ENCODE results near the gene RTP3. TPM values are rescaled to one million over a fixed set of nuclear protein-coding genes. Genes with fewer than 3 reads are reported as not detected.

RTP3 gene
- 0.04 TPM in 1 of 2 replicates, not detected in the other for polyA plus RNA-seq (2013)

GRCh38 chr3:46497556-46498265 is at the start of gene RTP3:
Gene RTP3, plus strand, starts transcription at chr3:46497976. Its CDS starts 87 bp downstream, at chr3:46498063.
- H4K12ac ChIP-seq (ENCODE audit: low read depth, low read length): no peak within 1 kb of the TSS
- H2BK12ac ChIP-seq (ENCODE audit: low read length): peak within 1 kb of the TSS; percentile 12
- H3K9me3 ChIP-seq (ENCODE audit: insufficient read depth, low read depth, low read length): no peaks in the 10 kb centered on the region
- no peaks in the 10 kb centered on the region for H3K27me3 ChIP-seq (ENCODE audit: insufficient read depth, low read length)
- no peak within 1 kb of the TSS for H3K23ac ChIP-seq (ENCODE audit: low read length)
- no peak within 1 kb of the TSS for H3K4ac ChIP-seq (ENCODE audit: low read depth, low read length)
- no CpG with 5 or more reads among the region's 9 CpGs for WGBS (ENCODE audit: extremely low coverage, insufficient coverage, insufficient read length)
- H3K79me1 ChIP-seq (ENCODE audit: low read length): peaks cover 8% of the 10 kb centered on the region
- no peak within 1 kb of the TSS for H2BK5ac ChIP-seq (ENCODE audit: low read depth, low read length, poor library complexity)
- H3K4me3 ChIP-seq (ENCODE audit: low read depth, low read length): no peak within 1 kb of the TSS
- no peak within 1 kb of the TSS for H3K4me2 ChIP-seq (ENCODE audit: low read length)
- peaks cover 6 to 13% of the 10 kb centered on the region in 2 experiments for H3K4me1 ChIP-seq (ENCODE audit: control insufficient read depth in 1 of 2, insufficient read depth in 2 of 2, low read length in 2 of 2)
- peak within 1 kb of the TSS; percentile 56 for H2AK5ac ChIP-seq (ENCODE audit: low read length)
- H3K27ac ChIP-seq (ENCODE audit: low read depth, low read length): no peak within 1 kb of the TSS
- no peak within 1 kb of the TSS for H2AFZ ChIP-seq (ENCODE audit: insufficient read depth, low read length, poor library complexity)
- H3K9ac ChIP-seq (ENCODE audit: low read length): no peak within 1 kb of the TSS
- H4K8ac ChIP-seq (ENCODE audit: low read depth, low read length): no peak within 1 kb of the TSS
- no peak for DNase-seq
- no peaks in the 10 kb centered on the region for H3K79me2 ChIP-seq (ENCODE audit: control insufficient read depth, insufficient read depth, low read length, poor library complexity)
- H3K18ac ChIP-seq (ENCODE audit: low read length): peak within 1 kb of the TSS; percentile 4
- H3K14ac ChIP-seq (ENCODE audit: low read length): peak within 1 kb of the TSS; percentile 21
- H2BK120ac ChIP-seq (ENCODE audit: insufficient read depth, low read length, poor library complexity): no peak within 1 kb of the TSS
- no peaks in the 10 kb centered on the region for H3K36me3 ChIP-seq (ENCODE audit: control insufficient read depth in 1 of 2, insufficient read depth in 2 of 2, low read length in 2 of 2)
- peak within 1 kb of the TSS; percentile 69 for H4K91ac ChIP-seq (ENCODE audit: low read depth, low read length)

GRCh38 chr3:46448721-46449120 is 49.1 kb upstream of the RTP3 start:
- Histone ChIP-seq H3K27ac (ENCODE audit: low read depth, low read length) (no peak overlapping the region), H3K79me1 (ENCODE audit: low read length) (no peaks in the 10 kb centered on the region), H3K4me1 (ENCODE audit: control insufficient read depth in 1 of 2, insufficient read depth in 2 of 2, low read length in 2 of 2) (peaks cover 4 to 5% of the 10 kb centered on the region in 2 experiments), H3K9ac (ENCODE audit: low read length) (no peak overlapping the region), H3K27me3 (ENCODE audit: insufficient read depth, low read length) (no peaks in the 10 kb centered on the region), H2AFZ (ENCODE audit: insufficient read depth, low read length, poor library complexity) (no peak overlapping the region), H3K18ac (ENCODE audit: low read length) (no peak overlapping the region), H4K91ac (ENCODE audit: low read depth, low read length) (no peak overlapping the region), H2AK5ac (ENCODE audit: low read length) (no peak overlapping the region), H3K4ac (ENCODE audit: low read depth, low read length) (no peak overlapping the region), H3K23ac (ENCODE audit: low read length) (no peak overlapping the region), H4K8ac (ENCODE audit: low read depth, low read length) (no peak overlapping the region), H2BK12ac (ENCODE audit: low read length) (no peak overlapping the region), H2BK120ac (ENCODE audit: insufficient read depth, low read length, poor library complexity) (no peak overlapping the region), H4K12ac (ENCODE audit: low read depth, low read length) (no peak overlapping the region), H3K9me3 (ENCODE audit: insufficient read depth, low read depth, low read length) (peaks cover 2% of the 10 kb centered on the region), H3K79me2 (ENCODE audit: control insufficient read depth, insufficient read depth, low read length, poor library complexity) (no peaks in the 10 kb centered on the region), H3K4me2 (ENCODE audit: low read length) (no peak overlapping the region), H3K4me3 (ENCODE audit: low read depth, low read length) (no peak overlapping the region), H3K36me3 (ENCODE audit: control insufficient read depth in 1 of 2, insufficient read depth in 2 of 2, low read length in 2 of 2) (no peaks in the 10 kb centered on the region), H3K14ac (ENCODE audit: low read length) (no peak overlapping the region), H2BK5ac (ENCODE audit: low read depth, low read length, poor library complexity) (no peak overlapping the region)
- no peak for DNase-seq
- no CpG with 5 or more reads among the region's 17 CpGs for WGBS (ENCODE audit: extremely low coverage, insufficient coverage, insufficient read length)

GRCh38 chr3:46449755-46450552 is 47.8 kb upstream of the RTP3 start:
- Histone ChIP-seq H3K23ac (ENCODE audit: low read length) (no peak overlapping the region), H3K4me2 (ENCODE audit: low read length) (no peak overlapping the region), H3K14ac (ENCODE audit: low read length) (no peak overlapping the region), H3K27ac (ENCODE audit: low read depth, low read length) (no peak overlapping the region), H2AFZ (ENCODE audit: insufficient read depth, low read length, poor library complexity) (no peak overlapping the region), H3K27me3 (ENCODE audit: insufficient read depth, low read length) (no peaks in the 10 kb centered on the region), H2BK5ac (ENCODE audit: low read depth, low read length, poor library complexity) (no peak overlapping the region), H2AK5ac (ENCODE audit: low read length) (no peak overlapping the region), H2BK12ac (ENCODE audit: low read length) (no peak overlapping the region), H4K91ac (ENCODE audit: low read depth, low read length) (no peak overlapping the region), H3K79me2 (ENCODE audit: control insufficient read depth, insufficient read depth, low read length, poor library complexity) (no peaks in the 10 kb centered on the region), H3K18ac (ENCODE audit: low read length) (no peak overlapping the region), H2BK120ac (ENCODE audit: insufficient read depth, low read length, poor library complexity) (no peak overlapping the region), H4K12ac (ENCODE audit: low read depth, low read length) (no peak overlapping the region), H4K8ac (ENCODE audit: low read depth, low read length) (no peak overlapping the region), H3K36me3 (ENCODE audit: control insufficient read depth in 1 of 2, insufficient read depth in 2 of 2, low read length in 2 of 2) (no peaks in the 10 kb centered on the region), H3K4me3 (ENCODE audit: low read depth, low read length) (no peak overlapping the region), H3K9ac (ENCODE audit: low read length) (no peak overlapping the region), H3K79me1 (ENCODE audit: low read length) (no peaks in the 10 kb centered on the region), H3K4ac (ENCODE audit: low read depth, low read length) (no peak overlapping the region), H3K9me3 (ENCODE audit: insufficient read depth, low read depth, low read length) (no peaks in the 10 kb centered on the region), H3K4me1 (ENCODE audit: control insufficient read depth in 1 of 2, insufficient read depth in 2 of 2, low read length in 2 of 2) (peaks cover 4 to 5% of the 10 kb centered on the region in 2 experiments)
- peak in 1 of 2 donors; percentile 50 for DNase-seq
- no CpG with 5 or more reads among the region's 14 CpGs for WGBS (ENCODE audit: extremely low coverage, insufficient coverage, insufficient read length)

- no peak overlapping the region for H2AK5ac ChIP-seq (ENCODE audit: low read length)
- no peak for DNase-seq
- H3K27ac ChIP-seq (ENCODE audit: low read depth, low read length): no peak overlapping the region
- no peaks in the 10 kb centered on the region for H3K27me3 ChIP-seq (ENCODE audit: insufficient read depth, low read length)
- H3K79me1 ChIP-seq (ENCODE audit: low read length): no peaks in the 10 kb centered on the region
- no CpG with 5 or more reads among the region's 7 CpGs for WGBS (ENCODE audit: extremely low coverage, insufficient coverage, insufficient read length)
- no peak overlapping the region for H2AFZ ChIP-seq (ENCODE audit: insufficient read depth, low read length, poor library complexity)
- H3K36me3 ChIP-seq (ENCODE audit: control insufficient read depth in 1 of 2, insufficient read depth in 2 of 2, low read length in 2 of 2): no peaks in the 10 kb centered on the region
- no peak overlapping the region for H3K14ac ChIP-seq (ENCODE audit: low read length)
- H2BK5ac ChIP-seq (ENCODE audit: low read depth, low read length, poor library complexity): no peak overlapping the region
- no peak overlapping the region for H3K18ac ChIP-seq (ENCODE audit: low read length)
- H3K4me2 ChIP-seq (ENCODE audit: low read length): no peak overlapping the region
- H4K12ac ChIP-seq (ENCODE audit: low read depth, low read length): no peak overlapping the region
- H3K23ac ChIP-seq (ENCODE audit: low read length): no peak overlapping the region
- no peak overlapping the region for H3K9ac ChIP-seq (ENCODE audit: low read length)
- H3K4me3 ChIP-seq (ENCODE audit: low read depth, low read length): no peak overlapping the region
- H4K91ac ChIP-seq (ENCODE audit: low read depth, low read length): no peak overlapping the region
- H3K4ac ChIP-seq (ENCODE audit: low read depth, low read length): no peak overlapping the region
- peaks cover 1% of the 10 kb centered on the region for H3K9me3 ChIP-seq (ENCODE audit: insufficient read depth, low read depth, low read length)
- H3K79me2 ChIP-seq (ENCODE audit: control insufficient read depth, insufficient read depth, low read length, poor library complexity): no peaks in the 10 kb centered on the region
- H2BK120ac ChIP-seq (ENCODE audit: insufficient read depth, low read length, poor library complexity): no peak overlapping the region
- no peak overlapping the region for H4K8ac ChIP-seq (ENCODE audit: low read depth, low read length)
- peaks cover 4 to 5% of the 10 kb centered on the region in 2 experiments for H3K4me1 ChIP-seq (ENCODE audit: control insufficient read depth in 1 of 2, insufficient read depth in 2 of 2, low read length in 2 of 2)
- H2BK12ac ChIP-seq (ENCODE audit: low read length): no peak overlapping the region
Measured at GRCh38 chr3:46453526-46454208, 44.1 kb upstream of the RTP3 start.
